GM23248 (cell line): ENCODE results near the gene CHN2.

Experiments
- EZH2 ChIP-seq: fragments of 200-600 bp; sonication (generic); IDR thresholded peaks from 2 replicates; pipeline ENCODE4 v1.6.1; 2018; ENCODE audit warnings: antibody characterized with exemption, mild to moderate bottlenecking; ENCODE audit not compliant: insufficient read depth, poor library complexity, severe bottlenecking
- EZH2phosphoT487 ChIP-seq: fragments of 200-600 bp; sonication (generic); IDR thresholded peaks from 2 replicates; pipeline ENCODE4 v1.6.1; 2018; ENCODE audit warnings: antibody characterized with exemption, moderate library complexity, mild to moderate bottlenecking, low read depth; ENCODE audit not compliant: insufficient read depth

GRCh38 chr7:29322023-29322712, 127.6 kb downstream of the CHN2 start:
- TF ChIP-seq EZH2phosphoT487 (no peak), EZH2 (no peak)
